ENCODE measurements around the gene CIDEC. TPM values are rescaled to one million over a fixed set of nuclear protein-coding genes. Genes with fewer than 3 reads are reported as not detected.

Gene CIDEC
- total and polyA plus RNA-seq, 2 of the 13 experiments (the other 11 are each of a cell fraction or from before 2014, with no cell fraction given): 2.5 to 10.4 TPM

DNA sequence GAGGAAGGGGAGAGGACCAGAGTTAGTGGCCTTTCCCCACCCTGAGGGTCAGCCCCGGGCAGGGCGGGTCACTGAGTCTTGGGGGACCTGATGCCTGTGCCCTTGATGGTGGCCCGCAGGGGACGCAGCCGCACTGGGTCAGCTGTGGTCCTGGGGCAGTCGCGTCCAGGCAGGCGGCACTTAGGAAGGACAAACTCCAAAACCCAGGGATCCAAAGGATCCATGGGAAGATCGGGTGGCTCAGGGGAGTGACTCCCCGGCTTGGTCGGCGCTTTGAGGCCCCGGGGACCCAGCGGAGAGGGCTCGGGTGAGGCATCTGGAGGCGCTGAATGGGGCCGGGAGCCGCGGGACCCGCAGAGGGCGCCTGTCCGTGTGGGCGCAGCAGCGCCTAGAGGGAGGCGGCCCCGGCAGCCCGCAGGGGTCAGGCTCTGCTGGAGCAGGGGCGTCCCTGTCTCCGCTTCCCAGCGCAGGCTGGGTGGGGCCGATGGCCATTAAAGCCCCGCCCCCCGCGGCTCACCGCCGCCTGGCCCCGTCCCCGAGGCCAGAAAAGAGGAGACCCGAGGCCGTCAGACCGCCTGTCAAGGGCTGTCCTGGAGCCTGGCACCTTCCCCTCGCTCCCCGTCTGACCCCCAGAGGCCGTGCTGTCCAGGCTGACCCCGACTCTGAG lies 17.5 kb downstream of the CIDEC start (continued):
- TF ChIP-seq ATF7 (IDR thresholded peaks at IDR 0.05) (no peak), ATF7 (CRISPR knock-in tag; IDR thresholded peaks at IDR 0.05) (no peak), SNRNP70 (IDR thresholded peaks at IDR 0.05; ENCODE audit: low read depth, low read length) (no peak), HCFC1 (IDR thresholded peaks at IDR 0.05; ENCODE audit: low read depth, low read length) (no peak), TIGD3 (CRISPR knock-in tag; IDR thresholded peaks at IDR 0.05; ENCODE audit: borderline replicate concordance) (no peak), FLYWCH1 (CRISPR knock-in tag; IDR thresholded peaks at IDR 0.05) (no peak), PRDM10 (CRISPR knock-in tag; IDR thresholded peaks at IDR 0.05; ENCODE audit: low read depth) (no peak; the same call in 1 of the 2 replicates), NCOA1 (CRISPR knock-in tag; IDR thresholded peaks at IDR 0.05) (no peak), CEBPG (CRISPR knock-in tag; IDR thresholded peaks at IDR 0.05) (peak; percentile 44; the same call in 1 of the 2 replicates)
- TF ChIP-seq, protein P1, sequence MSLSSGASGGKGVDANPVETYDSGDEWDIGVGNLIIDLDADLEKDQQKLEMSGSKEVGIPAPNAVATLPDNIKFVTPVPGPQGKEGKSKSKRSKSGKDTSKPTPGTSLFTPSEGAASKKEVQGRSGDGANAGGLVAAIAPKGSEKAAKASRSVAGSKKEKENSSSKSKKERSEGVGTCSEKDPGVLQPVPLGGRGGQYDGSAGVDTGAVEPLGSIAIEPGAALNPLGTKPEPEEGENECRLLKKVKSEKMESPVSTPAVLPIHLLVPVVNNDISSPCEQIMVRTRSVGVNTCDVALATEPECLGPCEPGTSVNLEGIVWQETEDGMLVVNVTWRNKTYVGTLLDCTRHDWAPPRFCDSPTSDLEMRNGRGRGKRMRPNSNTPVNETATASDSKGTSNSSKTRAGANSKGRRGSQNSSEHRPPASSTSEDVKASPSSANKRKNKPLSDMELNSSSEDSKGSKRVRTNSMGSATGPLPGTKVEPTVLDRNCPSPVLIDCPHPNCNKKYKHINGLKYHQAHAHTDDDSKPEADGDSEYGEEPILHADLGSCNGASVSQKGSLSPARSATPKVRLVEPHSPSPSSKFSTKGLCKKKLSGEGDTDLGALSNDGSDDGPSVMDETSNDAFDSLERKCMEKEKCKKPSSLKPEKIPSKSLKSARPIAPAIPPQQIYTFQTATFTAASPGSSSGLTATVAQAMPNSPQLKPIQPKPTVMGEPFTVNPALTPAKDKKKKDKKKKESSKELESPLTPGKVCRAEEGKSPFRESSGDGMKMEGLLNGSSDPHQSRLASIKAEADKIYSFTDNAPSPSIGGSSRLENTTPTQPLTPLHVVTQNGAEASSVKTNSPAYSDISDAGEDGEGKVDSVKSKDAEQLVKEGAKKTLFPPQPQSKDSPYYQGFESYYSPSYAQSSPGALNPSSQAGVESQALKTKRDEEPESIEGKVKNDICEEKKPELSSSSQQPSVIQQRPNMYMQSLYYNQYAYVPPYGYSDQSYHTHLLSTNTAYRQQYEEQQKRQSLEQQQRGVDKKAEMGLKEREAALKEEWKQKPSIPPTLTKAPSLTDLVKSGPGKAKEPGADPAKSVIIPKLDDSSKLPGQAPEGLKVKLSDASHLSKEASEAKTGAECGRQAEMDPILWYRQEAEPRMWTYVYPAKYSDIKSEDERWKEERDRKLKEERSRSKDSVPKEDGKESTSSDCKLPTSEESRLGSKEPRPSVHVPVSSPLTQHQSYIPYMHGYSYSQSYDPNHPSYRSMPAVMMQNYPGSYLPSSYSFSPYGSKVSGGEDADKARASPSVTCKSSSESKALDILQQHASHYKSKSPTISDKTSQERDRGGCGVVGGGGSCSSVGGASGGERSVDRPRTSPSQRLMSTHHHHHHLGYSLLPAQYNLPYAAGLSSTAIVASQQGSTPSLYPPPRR (CRISPR knock-in tag; IDR thresholded peaks at IDR 0.05; ENCODE audit: borderline replicate concordance): peak; percentile 49; the same call in 1 of the 2 replicates
- TF ChIP-seq, protein P2, sequence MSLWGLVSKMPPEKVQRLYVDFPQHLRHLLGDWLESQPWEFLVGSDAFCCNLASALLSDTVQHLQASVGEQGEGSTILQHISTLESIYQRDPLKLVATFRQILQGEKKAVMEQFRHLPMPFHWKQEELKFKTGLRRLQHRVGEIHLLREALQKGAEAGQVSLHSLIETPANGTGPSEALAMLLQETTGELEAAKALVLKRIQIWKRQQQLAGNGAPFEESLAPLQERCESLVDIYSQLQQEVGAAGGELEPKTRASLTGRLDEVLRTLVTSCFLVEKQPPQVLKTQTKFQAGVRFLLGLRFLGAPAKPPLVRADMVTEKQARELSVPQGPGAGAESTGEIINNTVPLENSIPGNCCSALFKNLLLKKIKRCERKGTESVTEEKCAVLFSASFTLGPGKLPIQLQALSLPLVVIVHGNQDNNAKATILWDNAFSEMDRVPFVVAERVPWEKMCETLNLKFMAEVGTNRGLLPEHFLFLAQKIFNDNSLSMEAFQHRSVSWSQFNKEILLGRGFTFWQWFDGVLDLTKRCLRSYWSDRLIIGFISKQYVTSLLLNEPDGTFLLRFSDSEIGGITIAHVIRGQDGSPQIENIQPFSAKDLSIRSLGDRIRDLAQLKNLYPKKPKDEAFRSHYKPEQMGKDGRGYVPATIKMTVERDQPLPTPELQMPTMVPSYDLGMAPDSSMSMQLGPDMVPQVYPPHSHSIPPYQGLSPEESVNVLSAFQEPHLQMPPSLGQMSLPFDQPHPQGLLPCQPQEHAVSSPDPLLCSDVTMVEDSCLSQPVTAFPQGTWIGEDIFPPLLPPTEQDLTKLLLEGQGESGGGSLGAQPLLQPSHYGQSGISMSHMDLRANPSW (CRISPR knock-in tag; IDR thresholded peaks at IDR 0.05; ENCODE audit: borderline replicate concordance): no peak

Data from HepG2 (cell line).